Smooth muscle cell (in vitro differentiated cells): ENCODE results near the gene INO80. TPM values are rescaled to one million over a fixed set of nuclear protein-coding genes. Genes with fewer than 3 reads are reported as not detected.

Experiments used
- DNase-seq: peaks from one replicate; lab custom pipeline; 2025; ENCODE audit not compliant: unreplicated experiment; lab: John Stamatoyannopoulos, UW
- H2AFZ ChIP-seq: fragments of 200-600 bp; sonication (generic); 2 replicates; pipeline ENCODE4 v1.6.0; 2016; ENCODE audit warnings: antibody characterized with exemption, low read depth, mild to moderate bottlenecking
- H3F3A ChIP-seq: fragments of 200-600 bp; sonication (generic); 2 replicates; pipeline ENCODE4 v1.6.0; 2017; ENCODE audit warnings: antibody characterized with exemption, low read depth
- H3K27ac ChIP-seq: fragments of 200-600 bp; sonication (generic); 2 replicates; pipeline ENCODE4 v1.5.1; 2016; ENCODE audit warnings: low read depth, mild to moderate bottlenecking
- H3K27me3 ChIP-seq: fragments of 200-600 bp; sonication (generic); 2 replicates; pipeline ENCODE4 v1.6.1; 2016; ENCODE audit warnings: low read depth, mild to moderate bottlenecking
- H3K36me3 ChIP-seq: fragments of 200-600 bp; sonication (generic); 2 replicates; pipeline ENCODE4 v1.5.1; 2016; ENCODE audit warnings: low read depth
- H3K4me1 ChIP-seq: fragments of 200-600 bp; sonication (generic); 2 replicates; pipeline ENCODE4 v1.5.1; 2016; ENCODE audit warnings: low read depth
- H3K4me2 ChIP-seq: fragments of 200-600 bp; sonication (generic); 2 replicates; pipeline ENCODE4 v1.6.0; 2016; ENCODE audit warnings: mild to moderate bottlenecking
- H3K4me3 ChIP-seq: fragments of 200-600 bp; sonication (generic); 2 replicates; pipeline ENCODE4 v1.5.1; 2016; ENCODE audit warnings: mild to moderate bottlenecking
- H3K79me2 ChIP-seq: fragments of 200-600 bp; sonication (generic); 2 replicates; pipeline ENCODE4 v1.6.0; 2016; ENCODE audit warnings: low read depth, mild to moderate bottlenecking
- H3K9ac ChIP-seq: fragments of 200-600 bp; sonication (generic); 2 replicates; pipeline ENCODE4 v1.6.0; 2016; ENCODE audit warnings: low read depth
- H3K9me3 ChIP-seq: fragments of 200-600 bp; sonication (generic); replicated peaks from 2 replicates; pipeline ENCODE4 v1.5.1; 2016; ENCODE audit warnings: low read depth
- H4K20me1 ChIP-seq: fragments of 200-600 bp; sonication (generic); 2 replicates; pipeline ENCODE4 v1.6.0; 2016; ENCODE audit warnings: low read depth
- CTCF ChIP-seq: fragments of 200-600 bp; sonication (generic); IDR thresholded peaks from 2 replicates; pipeline ENCODE4 v1.5.1; 2017; ENCODE audit warnings: borderline replicate concordance, mild to moderate bottlenecking, antibody characterized with exemption; ENCODE audit not compliant: insufficient read depth, poor library complexity, severe bottlenecking
- WGBS: methylation state at CpG from one replicate; pipeline ENCODE4 v1.1.7; 2016; ENCODE audit warnings: low lambda C conversion rate; 5-methylcytosine and 5-hydroxymethylcytosine counted together
- polyA plus RNA-seq: library from polyadenylated mRNA; unstranded; fragments of >200 nt; fragmentation: Nextera tagmentation; extraction: Ambion mirVana; gene quantifications from 2 replicates; pipeline ENCODE4 v1.2.1, GENCODE V29; 2016
- total RNA-seq: library from RNA; depleted of rRNA; stranded (reverse); fragments of >200 nt; gene quantifications from 2 replicates; pipeline ENCODE4 v1.2.3, GENCODE V29; 2014

The INO80 gene
- total and polyA plus RNA-seq, 2 experiments from 2014 or later: 4.4 to 8.3 TPM

GRCh38 chr15:41125063-41125669 is 9.1 kb upstream of the INO80 start:
- no peaks in the 10 kb centered on the region for H3K9me3 ChIP-seq
- TF ChIP-seq CTCF: no peak
- 83% methylated on average over 1 of the region's 1 CpG for WGBS
- no peaks in the 10 kb centered on the region for H3F3A ChIP-seq
- H3K27me3 ChIP-seq: no peaks in the 10 kb centered on the region
- H3K79me2 ChIP-seq: no peaks in the 10 kb centered on the region
- no peaks in the 10 kb centered on the region for H3K4me1 ChIP-seq
- no peak overlapping the region for H2AFZ ChIP-seq
- no peak for DNase-seq
- no peaks in the 10 kb centered on the region for H3K36me3 ChIP-seq
- no peaks in the 10 kb centered on the region for H4K20me1 ChIP-seq
- H3K4me3 ChIP-seq: no peak overlapping the region
- H3K9ac ChIP-seq: no peak overlapping the region
- H3K4me2 ChIP-seq: no peak overlapping the region
- H3K27ac ChIP-seq: no peak overlapping the region

- Histone ChIP-seq H3K9me3 (no peaks in the 10 kb centered on the region), H3K79me2 (no peaks in the 10 kb centered on the region), H3K4me3 (no peak overlapping the region), H3K4me1 (no peaks in the 10 kb centered on the region), H4K20me1 (no peaks in the 10 kb centered on the region), H3K27me3 (no peaks in the 10 kb centered on the region), H3K9ac (no peak overlapping the region), H3K4me2 (no peak overlapping the region), H2AFZ (no peak overlapping the region), H3K36me3 (no peaks in the 10 kb centered on the region), H3F3A (no peaks in the 10 kb centered on the region), H3K27ac (no peak overlapping the region)
- no peak for DNase-seq
- no peak for TF ChIP-seq CTCF
- WGBS: 90% methylated on average over 5 of the region's 5 CpGs
Measured at GRCh38 chr15:41124058-41124457, 8.0 kb upstream of the INO80 start.

DNA sequence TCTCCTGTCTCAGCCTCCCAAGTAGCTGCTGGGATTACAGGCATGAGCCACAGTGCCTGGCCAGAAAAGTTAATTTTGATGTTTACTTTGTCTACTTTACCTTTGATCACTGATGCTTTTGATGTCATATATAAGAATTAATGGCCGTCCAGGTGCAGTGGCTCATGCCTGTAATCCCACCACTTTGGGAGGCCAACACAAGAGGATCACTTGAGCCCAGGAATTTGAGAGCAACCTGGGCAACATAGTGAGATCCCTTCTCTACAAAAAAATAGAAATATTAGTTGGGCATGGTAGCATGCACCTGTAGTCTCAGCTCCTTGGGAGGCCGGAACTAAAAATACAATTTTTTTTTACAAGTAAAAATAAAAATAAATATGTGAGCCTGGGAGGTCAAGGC is 6.8 kb upstream of the INO80 start:
- WGBS: 87% methylated on average over 2 of the region's 2 CpGs

More for the DNA sequence above, 6.8 kb upstream of the INO80 start:
- no peak overlapping the region for H3K4me2 ChIP-seq
- no peak for TF ChIP-seq CTCF
- no peaks in the 10 kb centered on the region for H3F3A ChIP-seq
- H3K9me3 ChIP-seq: no peaks in the 10 kb centered on the region
- H3K4me1 ChIP-seq: no peaks in the 10 kb centered on the region
- no peaks in the 10 kb centered on the region for H4K20me1 ChIP-seq
- H3K27ac ChIP-seq: no peak overlapping the region
- no peak for DNase-seq
- H3K9ac ChIP-seq: no peak overlapping the region
- no peaks in the 10 kb centered on the region for H3K27me3 ChIP-seq
- H3K79me2 ChIP-seq: no peaks in the 10 kb centered on the region
- H3K4me3 ChIP-seq: no peak overlapping the region
- H2AFZ ChIP-seq: no peak overlapping the region
- no peaks in the 10 kb centered on the region for H3K36me3 ChIP-seq
